Activated CD4-positive, alpha-beta T cell treated with anti-CD3 and anti-CD28 coated beads for 1 hour (primary cell): ENCODE results near the gene PARVB.

ENCODE experiments used
- DNase-seq: peaks from one replicate; pipeline ENCODE4 v3.0.0-alpha.2; 2020

The PARVB gene

GRCh38 chr22:44166498-44167276 lies 142.6 kb downstream of the PARVB start:
- DNase-seq: no peak

- DNase-seq: no peak
Measured at GRCh38 chr22:44167501-44167900, 143.4 kb downstream of the PARVB start.

- no peak for DNase-seq
Measured at GRCh38 chr22:44168206-44168605, 144.1 kb downstream of the PARVB start.

GRCh38 chr22:44170470-44170869 lies 146.4 kb downstream of the PARVB start:
- no peak for DNase-seq

DNA sequence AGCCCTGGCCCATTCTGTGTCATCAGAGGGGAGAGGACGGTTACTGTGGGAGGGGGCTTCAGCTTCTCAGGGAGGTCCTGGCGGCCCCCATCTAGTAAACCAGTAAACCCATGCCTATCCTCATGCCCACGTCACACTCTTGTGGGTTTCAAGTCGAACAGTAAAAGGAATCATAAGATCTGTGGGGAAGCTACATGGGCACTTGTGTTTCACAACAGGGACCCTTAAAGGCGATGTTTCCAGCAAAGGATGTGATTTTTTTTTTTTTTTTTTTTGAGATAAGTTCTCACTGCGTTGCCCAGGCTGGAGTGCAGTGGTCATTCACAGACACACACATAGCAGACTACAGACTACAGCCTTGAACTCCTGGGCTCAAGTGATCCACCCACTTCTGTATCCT lies 147.5 kb downstream of the PARVB start:
- DNase-seq: no peak

GRCh38 chr22:44172370-44173108 lies 148.4 kb downstream of the PARVB start:
- DNase-seq: no peak

GRCh38 chr22:44173154-44173553 lies 149.1 kb downstream of the PARVB start:
- DNase-seq: no peak

- DNase-seq: no peak
Measured at GRCh38 chr22:44175676-44176075, 151.6 kb downstream of the PARVB start.

GRCh38 chr22:44179196-44179988 lies 155.3 kb downstream of the PARVB start:
- DNase-seq: no peak

GRCh38 chr22:44179989-44180705 lies 156.0 kb downstream of the PARVB start:
- no peak for DNase-seq

DNA sequence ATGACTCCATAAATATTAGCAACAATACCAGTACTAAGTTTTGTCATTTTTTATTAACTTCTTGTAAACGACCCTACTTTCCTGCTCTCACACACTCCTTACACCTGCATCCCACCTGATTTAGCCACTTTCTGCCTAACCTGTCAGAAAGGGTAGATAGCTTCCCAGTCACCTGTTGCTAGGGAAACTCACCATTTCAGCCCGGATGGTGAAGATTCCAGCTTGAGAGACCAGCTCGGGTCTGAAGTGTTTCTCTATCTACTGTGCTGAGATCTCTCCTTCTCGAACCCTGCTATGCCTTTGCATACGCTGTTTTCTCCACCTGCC lies 156.6 kb downstream of the PARVB start, which contains the start of gene PARVG:
Gene PARVG (plus strand): TSS at position 220 of the 327 bp plus-strand sequence. CDS start 2,405 bp downstream, outside the sequence.
- no peak for DNase-seq

- DNase-seq: peak; percentile 43
Measured at GRCh38 chr22:44181033-44181911, 157.2 kb downstream of the PARVB start.

DNA sequence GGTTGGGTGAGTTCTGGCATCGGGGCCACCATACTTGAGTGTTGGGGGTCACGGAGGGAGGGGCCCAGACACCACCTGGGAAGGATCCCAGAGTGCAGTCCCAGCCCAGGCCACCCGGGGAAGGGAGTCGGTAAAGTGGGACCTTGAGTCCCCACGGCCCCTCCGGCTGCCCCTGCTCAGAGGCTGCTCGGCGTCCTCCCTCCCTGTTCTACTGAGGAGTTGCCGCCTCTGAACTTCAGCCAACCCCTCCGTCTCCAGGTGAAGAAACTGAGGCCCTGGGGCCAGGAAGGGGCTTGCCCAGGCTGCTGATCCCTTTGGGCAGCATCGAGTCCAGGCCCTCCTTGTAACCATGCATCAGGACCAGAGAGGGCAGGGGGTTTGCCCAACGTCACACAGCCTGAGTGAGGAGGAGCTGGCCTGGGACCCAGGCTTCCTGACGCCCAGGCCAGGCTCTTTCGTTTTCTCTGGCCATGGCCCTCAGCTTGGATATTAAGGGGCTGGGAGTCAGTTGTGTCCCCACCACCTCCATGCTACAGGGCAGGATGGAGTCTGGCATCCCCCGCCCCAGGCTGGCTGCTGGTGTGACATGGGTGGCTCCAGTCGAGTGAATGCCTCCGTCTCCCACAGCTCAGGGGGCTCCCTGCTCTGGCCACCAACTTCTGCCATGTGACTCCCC lies 157.9 kb downstream of the PARVB start:
- no peak for DNase-seq

DNA sequence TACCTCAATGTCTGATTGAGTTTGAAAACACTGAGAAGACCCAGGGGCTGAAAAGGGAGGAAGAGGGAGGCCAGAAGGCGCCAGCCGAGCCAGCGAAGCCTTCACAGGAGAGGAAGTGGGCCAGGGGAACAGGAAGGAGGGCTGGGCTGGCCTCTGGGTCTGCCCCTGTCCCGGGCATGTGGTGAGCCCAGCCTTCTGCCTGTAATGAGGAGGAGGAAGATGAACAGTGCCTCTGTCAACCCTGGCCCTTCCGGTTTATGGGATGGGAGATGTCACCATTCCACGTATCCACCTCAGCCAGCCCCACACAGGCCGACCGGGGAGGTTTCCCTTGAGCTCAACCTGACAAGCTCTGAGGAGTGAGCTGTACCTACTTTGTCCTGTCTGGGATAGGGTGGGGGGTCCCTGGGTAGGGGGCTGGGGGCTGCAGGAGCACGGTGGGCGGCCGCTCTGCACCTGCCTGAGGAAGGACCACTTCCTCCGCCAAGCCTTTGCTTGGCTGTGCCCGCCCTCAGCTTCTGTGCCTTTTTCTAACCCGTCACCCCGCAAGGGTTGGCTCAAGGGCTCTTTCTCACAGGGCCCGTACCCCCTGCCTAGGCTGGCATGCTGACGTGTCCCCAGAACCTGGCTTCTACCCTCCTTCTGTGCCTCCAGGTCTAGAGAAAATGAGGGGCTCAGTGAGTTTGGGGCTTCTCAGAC lies 158.6 kb downstream of the PARVB start:
- no peak for DNase-seq

GRCh38 chr22:44183287-44183588 lies 159.1 kb downstream of the PARVB start:
- no peak for DNase-seq

GRCh38 chr22:44184006-44184405 lies 159.9 kb downstream of the PARVB start:
- no peak for DNase-seq

GRCh38 chr22:44185237-44186120 lies 161.4 kb downstream of the PARVB start:
- DNase-seq: no peak

- DNase-seq: no peak
Measured at GRCh38 chr22:44186121-44186510, 162.0 kb downstream of the PARVB start.

- no peak for DNase-seq
Measured at GRCh38 chr22:44186737-44187136, 162.6 kb downstream of the PARVB start.
